Trophoblast cell (in vitro differentiated cells and primary cell): Measurements from ENCODE around the gene DNMT3A.

ENCODE experiments used
- DNase-seq, 2 donors: peaks; one replicate each; pipeline ENCODE4 v3.0.0-alpha.2; 2016
- H2AFZ ChIP-seq: 2 replicates; pipeline ENCODE4 v1.6.1; 2013; ENCODE audit warnings: low read length, moderate library complexity, mild to moderate bottlenecking; ENCODE audit not compliant: insufficient read depth, poor library complexity
- H2AK5ac ChIP-seq: 2 replicates; pipeline ENCODE4 v1.6.1; 2013; ENCODE audit warnings: mild to moderate bottlenecking, low read length
- H2BK120ac ChIP-seq: 2 replicates; pipeline ENCODE4 v1.6.1; 2013; ENCODE audit warnings: low read length, mild to moderate bottlenecking, moderate library complexity; ENCODE audit not compliant: insufficient read depth, poor library complexity
- H2BK12ac ChIP-seq: 2 replicates; pipeline ENCODE4 v1.6.1; 2013; ENCODE audit warnings: mild to moderate bottlenecking, low read length, moderate library complexity
- H2BK5ac ChIP-seq: 2 replicates; pipeline ENCODE4 v1.6.1; 2013; ENCODE audit warnings: low read length, low read depth, moderate library complexity, mild to moderate bottlenecking; ENCODE audit not compliant: poor library complexity
- H3K14ac ChIP-seq: 2 replicates; pipeline ENCODE4 v1.6.1; 2013; ENCODE audit warnings: mild to moderate bottlenecking, low read length
- H3K18ac ChIP-seq: 2 replicates; pipeline ENCODE4 v1.6.1; 2013; ENCODE audit warnings: mild to moderate bottlenecking, low read length
- H3K23ac ChIP-seq: 2 replicates; pipeline ENCODE4 v1.6.1; 2013; ENCODE audit warnings: low read length
- H3K27ac ChIP-seq: 2 replicates; pipeline ENCODE4 v1.5.1; 2013; ENCODE audit warnings: low read depth, mild to moderate bottlenecking, inconsistent platforms, low read length, moderate library complexity
- H3K27me3 ChIP-seq: 2 replicates; pipeline ENCODE4 v1.6.1; 2013; ENCODE audit warnings: inconsistent platforms, mild to moderate bottlenecking, low read length, moderate library complexity; ENCODE audit not compliant: insufficient read depth
- H3K36me3 ChIP-seq, 2 experiments: 1 replicate in 1 of 2; 2 replicates in 1 of 2; pipeline ENCODE4 v1.6.1; 2013; ENCODE audit warnings: low read length in 2 of 2, mild to moderate bottlenecking in 2 of 2, moderate library complexity in 1 of 2; ENCODE audit not compliant: insufficient read depth in 2 of 2, control insufficient read depth in 1 of 2
- H3K4ac ChIP-seq: 2 replicates; pipeline ENCODE4 v1.6.1; 2013; ENCODE audit warnings: low read depth, mild to moderate bottlenecking, low read length, moderate library complexity
- H3K4me1 ChIP-seq, 2 experiments: 1 replicate in 1 of 2; 2 replicates in 1 of 2; pipeline ENCODE4 v1.6.1; 2013; ENCODE audit warnings: low read length in 2 of 2, mild to moderate bottlenecking in 2 of 2, moderate library complexity in 1 of 2; ENCODE audit not compliant: insufficient read depth in 2 of 2, control insufficient read depth in 1 of 2
- H3K4me2 ChIP-seq: 2 replicates; pipeline ENCODE4 v1.6.1; 2013; ENCODE audit warnings: inconsistent platforms, mild to moderate bottlenecking, low read length, moderate library complexity
- H3K4me3 ChIP-seq: 2 replicates; pipeline ENCODE4 v1.5.1; 2013; ENCODE audit warnings: mild to moderate bottlenecking, low read depth, low read length, inconsistent platforms
- H3K79me1 ChIP-seq: one replicate; pipeline ENCODE4 v1.6.1; 2013; ENCODE audit warnings: low read length
- H3K79me2 ChIP-seq: 2 replicates; pipeline ENCODE4 v1.6.1; 2013; ENCODE audit warnings: low read length, mild to moderate bottlenecking; ENCODE audit not compliant: control insufficient read depth, insufficient read depth, poor library complexity
- H3K9ac ChIP-seq: 2 replicates; pipeline ENCODE4 v1.6.1; 2013; ENCODE audit warnings: mild to moderate bottlenecking, low read length
- H3K9me3 ChIP-seq: 2 replicates; pipeline ENCODE4 v1.6.1; 2013; ENCODE audit warnings: low read depth, mild to moderate bottlenecking, control low read depth, inconsistent platforms, low read length; ENCODE audit not compliant: insufficient read depth
- H4K12ac ChIP-seq: 2 replicates; pipeline ENCODE4 v1.6.1; 2013; ENCODE audit warnings: low read depth, mild to moderate bottlenecking, low read length, moderate library complexity
- H4K8ac ChIP-seq: 2 replicates; pipeline ENCODE4 v1.6.1; 2013; ENCODE audit warnings: low read depth, mild to moderate bottlenecking, low read length, moderate library complexity
- H4K91ac ChIP-seq: one replicate; pipeline ENCODE4 v1.6.1; 2013; ENCODE audit warnings: low read depth, mild to moderate bottlenecking, low read length, moderate library complexity
- WGBS: extraction: QIAGEN DNeasy Blood & Tissue Kit; methylation state at CpG from one replicate; pipeline ENCODE4 v1.1.7; 2013; ENCODE audit warnings: missing lambda C conversion rate; ENCODE audit not compliant: insufficient read length, insufficient coverage; ENCODE audit errors: extremely low coverage; 5-methylcytosine and 5-hydroxymethylcytosine counted together

DNMT3A gene

GRCh38 chr2:25358249-25358815, 16.6 kb upstream of the DNMT3A start:
- Histone ChIP-seq H3K4me3 (no peak overlapping the region), H2BK12ac (no peak overlapping the region), H3K79me2 (no peaks in the 10 kb centered on the region), H3K4me2 (no peak overlapping the region), H4K12ac (no peak overlapping the region), H3K14ac (no peak overlapping the region), H3K36me3 (no peaks in the 10 kb centered on the region), H2AK5ac (no peak overlapping the region), H4K91ac (no peak overlapping the region), H3K4ac (no peak overlapping the region), H4K8ac (no peak overlapping the region), H3K18ac (no peak overlapping the region), H3K9me3 (no peaks in the 10 kb centered on the region), H2BK5ac (no peak overlapping the region), H3K4me1 (no peaks in the 10 kb centered on the region), H3K27me3 (no peaks in the 10 kb centered on the region), H3K23ac (no peak overlapping the region), H3K27ac (no peak overlapping the region), H3K79me1 (no peaks in the 10 kb centered on the region), H2AFZ (no peak overlapping the region), H2BK120ac (no peak overlapping the region), H3K9ac (no peak overlapping the region)
- no CpG with 5 or more reads among the region's 6 CpGs for WGBS
- DNase-seq, result no peak

- no peaks in the 10 kb centered on the region for H3K36me3 ChIP-seq
- no peak overlapping the region for H3K4me3 ChIP-seq
- no peak overlapping the region for H2AFZ ChIP-seq
- H4K91ac ChIP-seq, result no peak overlapping the region
- H3K9me3 ChIP-seq, result no peaks in the 10 kb centered on the region
- H3K79me2 ChIP-seq, result no peaks in the 10 kb centered on the region
- no peak overlapping the region for H3K4ac ChIP-seq
- no peaks in the 10 kb centered on the region for H3K4me1 ChIP-seq
- H4K12ac ChIP-seq, result no peak overlapping the region
- H3K4me2 ChIP-seq, result no peak overlapping the region
- H3K9ac ChIP-seq, result no peak overlapping the region
- no peak overlapping the region for H3K23ac ChIP-seq
- no peak overlapping the region for H2BK12ac ChIP-seq
- DNase-seq, result no peak
- H2BK120ac ChIP-seq, result no peak overlapping the region
- no CpG with 5 or more reads among the region's 4 CpGs for WGBS
- H3K79me1 ChIP-seq, result no peaks in the 10 kb centered on the region
- no peak overlapping the region for H2BK5ac ChIP-seq
- no peaks in the 10 kb centered on the region for H3K27me3 ChIP-seq
- no peak overlapping the region for H4K8ac ChIP-seq
- H3K27ac ChIP-seq, result no peak overlapping the region
- no peak overlapping the region for H3K14ac ChIP-seq
- no peak overlapping the region for H3K18ac ChIP-seq
- H2AK5ac ChIP-seq, result no peak overlapping the region
Measured at GRCh38 chr2:25356088-25356487, 14.4 kb upstream of the DNMT3A start.

- H3K14ac ChIP-seq, result no peak overlapping the region
- H2AFZ ChIP-seq, result no peak overlapping the region
- no peak overlapping the region for H3K4me2 ChIP-seq
- no peaks in the 10 kb centered on the region for H3K79me1 ChIP-seq
- no peak for DNase-seq
- H4K8ac ChIP-seq, result no peak overlapping the region
- no peak overlapping the region for H4K91ac ChIP-seq
- no peak overlapping the region for H3K23ac ChIP-seq
- no peak overlapping the region for H3K9ac ChIP-seq
- no peak overlapping the region for H2BK120ac ChIP-seq
- no peak overlapping the region for H2BK5ac ChIP-seq
- no CpG with 5 or more reads among the region's 8 CpGs for WGBS
- H3K4me3 ChIP-seq, result no peak overlapping the region
- H3K27ac ChIP-seq, result no peak overlapping the region
- no peaks in the 10 kb centered on the region for H3K27me3 ChIP-seq
- no peak overlapping the region for H4K12ac ChIP-seq
- H3K36me3 ChIP-seq, result no peaks in the 10 kb centered on the region
- no peak overlapping the region for H2BK12ac ChIP-seq
- H3K18ac ChIP-seq, result no peak overlapping the region
- no peaks in the 10 kb centered on the region for H3K79me2 ChIP-seq
- H3K4me1 ChIP-seq, result no peaks in the 10 kb centered on the region
- no peak overlapping the region for H3K4ac ChIP-seq
- no peak overlapping the region for H2AK5ac ChIP-seq
- no peaks in the 10 kb centered on the region for H3K9me3 ChIP-seq
Measured at GRCh38 chr2:25355270-25355669, 13.5 kb upstream of the DNMT3A start.

DNA sequence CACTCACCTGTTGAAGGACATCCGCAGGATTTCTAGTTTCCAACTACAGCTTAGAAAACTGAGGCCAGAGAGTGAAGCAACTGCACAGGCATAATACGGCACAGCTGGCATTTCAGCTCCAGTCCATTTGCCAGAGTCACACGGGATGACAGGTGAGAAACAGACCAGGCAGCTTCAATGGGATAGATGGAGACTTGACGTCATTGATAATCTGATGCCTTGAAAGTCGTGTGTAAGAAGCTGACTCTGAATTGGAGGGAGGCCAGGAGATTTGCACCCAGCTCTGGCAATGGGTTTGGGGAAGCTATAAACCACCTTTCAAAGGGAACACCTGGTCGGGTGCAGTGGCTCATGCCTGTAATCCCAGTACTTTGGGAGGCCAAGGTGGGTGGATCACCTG, 12.4 kb upstream of the DNMT3A start:
- Histone ChIP-seq H3K27ac (no peak overlapping the region), H3K18ac (no peak overlapping the region), H3K4ac (no peak overlapping the region), H2BK120ac (no peak overlapping the region), H2BK12ac (no peak overlapping the region), H4K12ac (no peak overlapping the region), H2AK5ac (no peak overlapping the region), H3K79me2 (peaks cover 2% of the 10 kb centered on the region), H2BK5ac (no peak overlapping the region), H3K9ac (no peak overlapping the region), H3K4me3 (no peak overlapping the region), H3K27me3 (no peaks in the 10 kb centered on the region), H2AFZ (no peak overlapping the region), H3K14ac (no peak overlapping the region), H3K23ac (no peak overlapping the region), H3K4me2 (no peak overlapping the region), H3K9me3 (no peaks in the 10 kb centered on the region), H4K8ac (no peak overlapping the region), H3K36me3 (no peaks in the 10 kb centered on the region), H4K91ac (no peak overlapping the region), H3K79me1 (no peaks in the 10 kb centered on the region), H3K4me1 (peaks cover 2% of the 10 kb centered on the region in 2 experiments)
- no CpG with 5 or more reads among the region's 6 CpGs for WGBS
- no peak for DNase-seq
